ENCODE results near the gene FAP.

Gene FAP

GRCh38 chr2:162123806-162124758 lies 119.2 kb downstream of the FAP start:
- DNase-seq: no peak

Measured in activated effector memory CD4-positive, alpha-beta T cell treated with Interleukin-2 at 50 U/mL for 16 hours (primary cell).